ENCODE data around the gene IMPA2. TPM values are rescaled to one million over a fixed set of nuclear protein-coding genes. Genes with fewer than 3 reads are reported as not detected.

Gene IMPA2
- 61.4 to 90.5 TPM (median 86.8 TPM) in 5 replicates for total RNA-seq (2022; extraction: Qiagen RNA extraction)

DNA sequence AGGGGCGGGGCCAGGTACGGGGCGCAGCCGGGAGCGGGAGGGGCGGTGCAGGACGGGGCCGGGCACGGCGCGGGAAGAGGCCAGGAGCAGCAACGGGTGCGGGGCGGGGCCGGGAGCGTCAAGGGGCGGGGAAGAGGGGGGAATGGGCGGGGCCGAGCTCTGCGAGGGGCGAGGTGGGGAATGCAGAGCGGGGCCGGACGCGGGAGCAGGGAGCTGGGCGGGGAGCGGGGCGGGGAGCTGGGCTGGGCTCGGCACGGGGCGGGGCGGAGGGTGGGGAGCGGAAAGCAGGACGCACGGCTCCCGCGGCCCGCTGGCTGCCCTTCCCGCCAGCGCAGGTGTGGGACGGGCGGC lies at the start of gene IMPA2:
Gene IMPA2 (plus strand): TSS at position 316 of the 351 bp plus-strand sequence. CDS start 163 bp downstream, outside the sequence.

Other genes with a start within 250 kb of the IMPA2 start
- 43.5 to 48.6 TPM (median 44.7 TPM) in 5 replicates for gene CHMP1B, start 130.1 kb upstream of the IMPA2 start, total RNA-seq (2022; extraction: Qiagen RNA extraction)
- 16.7 to 26.1 TPM (median 19.4 TPM) in 5 replicates for gene MPPE1, start 73.2 kb upstream of the IMPA2 start, total RNA-seq (2022; extraction: Qiagen RNA extraction)
- gene ANKRD62, start 112.3 kb downstream of the IMPA2 start, total RNA-seq (2022; extraction: Qiagen RNA extraction): not detected in 5 replicates